Measurements from ENCODE around the gene GCLM.

GCLM gene

DNA sequence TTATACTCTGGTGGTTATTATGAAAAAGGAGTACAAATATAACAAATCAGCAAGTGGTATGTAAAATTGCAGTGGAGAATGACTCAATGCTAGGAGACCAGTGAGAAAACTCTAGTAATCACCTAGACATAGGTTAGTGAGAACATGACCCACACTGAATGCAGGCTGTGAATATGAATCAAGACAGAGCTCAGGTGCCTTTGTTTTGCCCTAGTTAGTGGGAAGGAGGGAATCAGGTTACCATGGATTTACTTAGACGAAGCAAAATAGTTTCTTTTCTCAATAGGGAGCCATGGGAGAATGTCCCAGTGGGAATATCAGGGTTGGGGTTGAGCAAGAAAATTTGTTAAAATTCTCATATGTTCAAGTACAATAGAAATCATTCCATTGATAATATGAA lies 10.6 kb upstream of the GCLM start:
- TF ChIP-seq, protein P1, sequence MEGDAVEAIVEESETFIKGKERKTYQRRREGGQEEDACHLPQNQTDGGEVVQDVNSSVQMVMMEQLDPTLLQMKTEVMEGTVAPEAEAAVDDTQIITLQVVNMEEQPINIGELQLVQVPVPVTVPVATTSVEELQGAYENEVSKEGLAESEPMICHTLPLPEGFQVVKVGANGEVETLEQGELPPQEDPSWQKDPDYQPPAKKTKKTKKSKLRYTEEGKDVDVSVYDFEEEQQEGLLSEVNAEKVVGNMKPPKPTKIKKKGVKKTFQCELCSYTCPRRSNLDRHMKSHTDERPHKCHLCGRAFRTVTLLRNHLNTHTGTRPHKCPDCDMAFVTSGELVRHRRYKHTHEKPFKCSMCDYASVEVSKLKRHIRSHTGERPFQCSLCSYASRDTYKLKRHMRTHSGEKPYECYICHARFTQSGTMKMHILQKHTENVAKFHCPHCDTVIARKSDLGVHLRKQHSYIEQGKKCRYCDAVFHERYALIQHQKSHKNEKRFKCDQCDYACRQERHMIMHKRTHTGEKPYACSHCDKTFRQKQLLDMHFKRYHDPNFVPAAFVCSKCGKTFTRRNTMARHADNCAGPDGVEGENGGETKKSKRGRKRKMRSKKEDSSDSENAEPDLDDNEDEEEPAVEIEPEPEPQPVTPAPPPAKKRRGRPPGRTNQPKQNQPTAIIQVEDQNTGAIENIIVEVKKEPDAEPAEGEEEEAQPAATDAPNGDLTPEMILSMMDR (IDR thresholded peaks at IDR 0.05): no peak

DNA sequence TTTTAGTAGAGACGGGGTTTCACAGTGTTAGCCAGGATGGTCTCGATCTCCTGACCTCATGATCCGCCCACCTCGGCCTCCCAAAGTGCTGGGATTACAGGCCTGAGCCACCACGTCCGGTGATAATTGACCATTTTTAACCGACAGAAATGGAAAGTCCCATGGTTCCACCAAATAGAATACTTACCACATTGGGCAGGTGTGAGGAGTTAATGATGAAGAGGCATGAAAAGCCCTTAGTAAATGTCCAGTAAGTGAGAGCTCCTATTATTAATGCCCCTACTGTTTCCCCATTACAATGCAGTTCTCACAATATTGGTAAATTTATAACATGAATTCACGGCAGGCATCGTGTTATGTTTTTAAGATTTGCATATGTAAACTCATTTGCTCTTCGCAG lies 8.1 kb upstream of the GCLM start:
- TF ChIP-seq, protein P1 (IDR thresholded peaks at IDR 0.05): no peak

GRCh38 chr1:93910305-93910704 lies 1.1 kb upstream of the GCLM start:
- TF ChIP-seq, protein P1 (IDR thresholded peaks at IDR 0.05): no peak

DNA sequence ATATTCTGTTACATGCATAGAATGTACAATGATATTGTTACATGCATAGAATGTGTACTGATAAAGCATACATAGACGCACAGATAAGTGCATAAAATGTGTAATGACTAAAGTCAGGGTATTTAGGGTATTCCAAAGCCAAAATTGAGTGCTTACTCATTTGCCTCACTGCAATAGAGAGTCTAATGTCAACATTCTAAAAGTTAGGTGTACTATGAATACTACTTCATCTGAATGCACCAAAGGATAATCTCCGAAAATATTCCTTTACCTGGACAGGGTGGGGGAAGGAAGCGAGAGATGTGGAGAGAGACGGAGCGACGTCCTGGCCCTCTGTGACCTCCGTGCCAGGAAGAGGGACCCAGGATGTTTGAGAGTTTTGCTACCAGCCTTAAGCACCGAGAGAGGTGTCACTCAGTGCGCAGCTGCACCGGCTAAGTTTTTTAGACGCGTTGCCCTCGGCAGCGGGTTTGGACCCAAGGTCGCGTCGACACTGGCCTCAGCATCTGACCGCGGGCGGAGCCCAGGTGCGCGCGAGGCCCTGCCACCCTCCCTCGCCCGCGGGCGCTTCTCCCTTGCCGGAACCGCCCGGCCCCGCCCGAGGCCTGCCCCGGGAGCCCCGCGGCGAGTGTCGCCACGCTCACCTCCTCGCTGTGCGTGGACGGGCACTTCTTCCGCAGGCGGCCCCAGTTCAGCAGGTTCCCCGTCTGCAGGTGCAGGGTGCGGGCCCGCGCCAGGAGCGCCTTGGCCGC lies 660 bp downstream of the GCLM start:
- TF ChIP-seq, protein P1 (IDR thresholded peaks at IDR 0.05): no peak

DNA sequence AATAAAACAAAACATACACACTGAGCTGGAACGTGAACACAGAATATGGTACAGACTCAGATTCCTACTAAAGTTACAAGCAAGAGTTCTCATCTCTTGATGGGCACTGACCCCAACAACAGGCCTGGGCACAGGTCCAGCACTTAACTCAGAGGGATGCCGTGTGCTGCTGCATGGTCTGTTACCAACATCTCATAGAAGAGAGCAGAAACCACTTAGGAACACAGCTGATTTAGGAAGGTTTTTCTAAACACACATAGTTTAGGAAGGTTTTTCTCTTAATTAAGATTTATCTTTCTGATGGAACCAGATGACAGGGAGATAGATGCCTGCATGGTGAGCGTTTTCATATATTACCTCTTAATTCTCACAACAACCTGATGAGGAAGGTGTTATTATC lies 1.5 kb downstream of the GCLM start:
- TF ChIP-seq, protein P1 (IDR thresholded peaks at IDR 0.05): no peak

- TF ChIP-seq, protein P1 (IDR thresholded peaks at IDR 0.05): no peak
Measured at GRCh38 chr1:93906480-93906879, 2.8 kb downstream of the GCLM start.

DNA sequence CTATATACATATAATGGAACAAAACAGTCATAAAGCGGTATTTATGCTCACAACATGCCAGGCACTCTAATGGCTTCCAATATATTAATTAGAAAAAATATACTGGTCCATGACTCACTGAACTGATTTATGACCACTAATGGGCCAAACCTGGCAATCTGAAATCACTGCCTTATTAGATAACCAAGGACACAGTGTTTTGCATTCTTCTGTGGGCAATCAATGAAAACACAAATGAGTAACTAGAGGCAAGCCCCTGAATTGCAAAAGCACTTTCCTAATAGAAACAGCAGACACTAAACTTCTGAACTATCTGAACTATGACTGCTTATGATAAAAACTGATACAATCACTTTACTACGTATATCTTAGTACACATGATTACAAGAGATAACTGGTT lies 3.5 kb downstream of the GCLM start:
- TF ChIP-seq, protein P1 (IDR thresholded peaks at IDR 0.05): no peak

DNA sequence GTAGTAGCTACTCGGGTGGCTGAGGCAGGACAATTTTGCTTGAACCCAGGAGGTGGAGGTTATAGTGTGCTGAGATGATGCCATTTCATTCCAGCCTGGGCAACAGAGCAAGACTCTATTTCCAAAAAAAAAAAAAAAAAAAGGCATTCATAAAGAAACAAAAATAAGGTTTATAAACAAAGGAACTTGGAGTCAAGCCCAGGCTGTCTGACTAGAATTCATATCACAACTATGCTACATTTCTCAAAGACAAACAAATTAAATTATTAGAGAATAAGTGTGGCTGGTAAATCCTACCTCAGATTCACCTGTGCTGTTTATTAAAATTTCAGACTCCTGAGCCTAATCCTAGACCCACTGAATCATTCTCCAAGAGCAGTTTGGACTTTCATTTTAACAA lies 4.2 kb downstream of the GCLM start:
- TF ChIP-seq, protein P1 (IDR thresholded peaks at IDR 0.05): no peak

All from LNCAP (cell line).